ENCODE measurements around the gene PDHX. TPM values are rescaled to one million over a fixed set of nuclear protein-coding genes. Genes with fewer than 3 reads are reported as not detected.

PDHX gene
- total and polyA plus RNA-seq, 8 donors, result 7.2 to 21.2 (median 13.9) TPM

GRCh38 chr11:34972366-34972765 is 55.9 kb downstream of the PDHX start:
- 98 to 99% methylated on average over 8 of the region's 8 CpGs for WGBS, 2 donors
- Histone ChIP-seq H3K36me3 (no peaks in the 10 kb centered on the region), H3K9me3 (no peaks in the 10 kb centered on the region), H3K4me1 (peaks cover 2 to 14% (median 11%) of the 10 kb centered on the region in 3 donors), H3K27me3 (no peaks in the 10 kb centered on the region), H3K27ac (no peak overlapping the region), H3K4me3 (no peak overlapping the region)
- intact Hi-C loops (cut with DNase I), result no loop called here
- no peak for TF ChIP-seq CTCF (IDR thresholded peaks at IDR 0.05)
- no peak for FAIRE-seq
- ATAC-seq, result no peak
- DNase-seq, result no peak

DNA sequence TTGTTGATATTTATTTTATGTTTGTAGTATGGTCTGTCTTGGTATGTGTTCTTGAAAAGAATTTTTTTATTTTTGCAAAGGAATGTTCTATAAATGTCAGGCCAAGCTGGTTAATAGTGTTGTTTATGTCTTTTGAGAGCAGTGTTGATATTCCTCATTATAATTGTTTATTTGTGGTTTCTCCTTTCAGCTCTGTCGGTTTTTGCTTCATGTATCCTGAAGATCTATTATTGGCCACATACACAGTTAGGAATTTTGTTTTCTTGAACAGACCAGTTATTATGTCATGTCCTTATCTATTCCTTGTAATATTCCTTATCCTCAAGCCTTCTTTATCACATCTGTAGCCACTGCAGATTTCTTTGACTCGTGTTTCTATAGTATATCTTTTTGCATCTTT is 56.5 kb downstream of the PDHX start:
- intact Hi-C loops (cut with DNase I), result no loop called here
- FAIRE-seq (no peak), DNase-seq (no peak), ATAC-seq (no peak)
- Histone ChIP-seq H3K27ac (no peak overlapping the region), H3K9me3 (no peaks in the 10 kb centered on the region), H3K36me3 (no peaks in the 10 kb centered on the region), H3K4me1 (peaks cover 7 to 19% (median 16%) of the 10 kb centered on the region in 3 donors), H3K4me3 (no peak overlapping the region), H3K27me3 (no peaks in the 10 kb centered on the region)
- no peak for TF ChIP-seq CTCF (IDR thresholded peaks at IDR 0.05)
- 64 to 72% methylated on average over 2 of the region's 2 CpGs for WGBS, 2 donors

DNA sequence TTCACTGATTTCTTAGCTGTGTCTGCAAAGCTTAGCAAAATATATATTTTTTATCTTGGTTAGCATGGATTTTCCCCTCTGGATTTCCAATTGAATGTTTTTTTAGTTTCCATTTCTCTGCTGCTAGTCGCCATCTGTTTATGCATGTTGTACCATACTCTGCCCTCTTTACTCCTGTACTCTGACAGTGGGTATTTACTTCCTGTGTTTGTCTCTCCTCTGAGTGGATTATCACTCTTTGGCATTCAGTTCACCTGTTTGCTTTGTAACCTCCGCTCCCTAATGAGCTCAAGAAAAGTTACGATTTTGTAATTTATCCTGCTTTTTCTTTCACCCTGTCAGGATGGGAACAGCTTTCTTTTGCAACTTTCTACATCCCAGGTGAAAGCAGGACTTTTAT is 59.1 kb downstream of the PDHX start:
- H3K36me3 ChIP-seq, result no peaks in the 10 kb centered on the region
- intact Hi-C loops (cut with DNase I), result no loop called here
- FAIRE-seq (no peak), ATAC-seq (peak in 3 of 4 donors; percentile 43 to 53 (median 50)), DNase-seq (no peak)
- TF ChIP-seq CTCF (IDR thresholded peaks at IDR 0.05), result no peak
- no peaks in the 10 kb centered on the region for H3K27me3 ChIP-seq
- 37 to 39% methylated on average over 3 of the region's 3 CpGs for WGBS, 2 donors
- H3K4me3 ChIP-seq, result no peak overlapping the region
- no peaks in the 10 kb centered on the region for H3K9me3 ChIP-seq
- peaks cover 8 to 22% (median 20%) of the 10 kb centered on the region in 3 donors for H3K4me1 ChIP-seq
- no peak overlapping the region for H3K27ac ChIP-seq

GRCh38 chr11:34976496-34977088 is 60.2 kb downstream of the PDHX start:
- DNase-seq (no peak), ATAC-seq (no peak), FAIRE-seq (no peak)
- Histone ChIP-seq H3K9me3 (no peaks in the 10 kb centered on the region), H3K4me3 (no peak overlapping the region), H3K27ac (no peak overlapping the region), H3K4me1 (peaks cover 8 to 22% (median 20%) of the 10 kb centered on the region in 3 donors), H3K27me3 (no peaks in the 10 kb centered on the region), H3K36me3 (no peaks in the 10 kb centered on the region)
- no peak for TF ChIP-seq CTCF (IDR thresholded peaks at IDR 0.05)
- intact Hi-C loops (cut with DNase I), result no loop called here

- WGBS, 2 donors, result 28 to 32% methylated on average over 6 of the region's 6 CpGs
- FAIRE-seq (peak; percentile 13), ATAC-seq (peak in 3 of 4 donors; percentile 44 to 75 (median 63)), DNase-seq (no peak)
- H3K9me3 ChIP-seq, result no peaks in the 10 kb centered on the region
- intact Hi-C loops (cut with DNase I), result no loop called here
- no peak overlapping the region for H3K4me3 ChIP-seq
- H3K4me1 ChIP-seq, result peaks cover 8 to 22% (median 20%) of the 10 kb centered on the region in 3 donors
- H3K27ac ChIP-seq, result peak overlapping the region in 1 of 4 donors; percentile 62
- no peaks in the 10 kb centered on the region for H3K27me3 ChIP-seq
- TF ChIP-seq CTCF (IDR thresholded peaks at IDR 0.05), result no peak
- H3K36me3 ChIP-seq, result no peaks in the 10 kb centered on the region
Observed at GRCh38 chr11:34977089-34977912, 60.9 kb downstream of the PDHX start.

Measured in pancreas (tissue), 10 donors.